Dermis blood vessel endothelial cell (primary cell): ENCODE measurements around the gene BRF1. TPM values are rescaled to one million over a fixed set of nuclear protein-coding genes. Genes with fewer than 3 reads are reported as not detected.

Experiments used
- DNase-seq: peaks from one replicate; pipeline ENCODE4 v3.0.0; 2010
- total RNA-seq: library from RNA; depleted of rRNA; stranded (reverse); fragments of >200 nt; gene quantifications from 2 replicates; pipeline ENCODE4 v1.2.3, GENCODE V29; 2014

The BRF1 gene
- total RNA-seq, 1 donor from 2014 or later: 71.5 TPM

DNA sequence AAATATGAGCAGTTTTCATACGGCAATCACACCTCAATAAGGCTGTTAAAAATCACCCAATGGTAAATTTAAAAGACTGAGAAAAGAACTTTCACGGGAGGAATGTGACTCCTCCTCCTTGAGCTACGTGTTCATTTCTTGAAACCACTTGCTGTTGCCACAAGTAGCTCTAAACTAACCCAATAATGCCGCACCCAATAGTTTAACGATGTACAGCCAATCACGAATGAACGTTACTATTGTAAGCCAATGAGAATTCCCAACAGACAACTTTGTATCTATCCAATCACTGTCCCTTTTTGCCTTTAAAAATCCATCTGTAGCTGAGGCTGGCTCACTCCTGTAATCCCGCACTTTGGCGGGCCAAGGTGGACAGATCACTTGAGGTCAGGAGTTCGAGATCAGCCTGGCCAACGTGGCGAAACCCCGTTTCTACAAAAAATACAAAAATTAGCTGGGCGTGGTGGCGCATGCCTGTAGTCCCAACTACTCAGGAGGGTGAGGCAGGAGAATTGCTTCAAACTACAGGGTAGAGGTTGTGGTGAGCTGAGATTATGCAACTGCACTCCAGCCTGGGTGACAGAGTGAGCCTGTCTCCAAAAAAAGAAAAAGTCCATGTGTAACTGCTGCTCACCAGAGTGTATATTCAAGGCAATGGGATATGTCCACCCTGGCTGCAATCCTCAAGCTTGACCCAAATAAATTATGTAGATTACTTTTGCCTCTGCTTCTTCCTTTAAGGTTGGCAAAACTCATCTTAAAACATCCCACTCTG is 76.8 kb downstream of the BRF1 start:
- DNase-seq: no peak

DNA sequence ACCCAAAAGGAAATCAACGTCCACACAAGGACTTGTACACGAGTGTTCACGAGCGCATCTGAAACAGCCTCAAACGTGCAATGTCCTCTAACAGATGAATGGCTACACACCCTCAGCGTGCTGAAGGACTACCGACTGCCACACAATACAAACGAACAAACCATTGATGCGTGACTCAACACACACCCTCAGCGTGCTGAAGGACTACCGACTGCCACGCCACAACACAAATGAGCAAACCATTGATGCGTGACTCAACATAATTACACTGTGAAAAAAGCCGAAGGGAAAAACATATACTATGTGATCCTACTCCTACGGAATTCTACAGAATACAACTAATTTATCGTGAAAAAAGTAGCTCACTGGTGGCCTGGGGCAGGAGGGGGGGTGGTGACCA is 77.5 kb downstream of the BRF1 start:
- DNase-seq: no peak

DNA sequence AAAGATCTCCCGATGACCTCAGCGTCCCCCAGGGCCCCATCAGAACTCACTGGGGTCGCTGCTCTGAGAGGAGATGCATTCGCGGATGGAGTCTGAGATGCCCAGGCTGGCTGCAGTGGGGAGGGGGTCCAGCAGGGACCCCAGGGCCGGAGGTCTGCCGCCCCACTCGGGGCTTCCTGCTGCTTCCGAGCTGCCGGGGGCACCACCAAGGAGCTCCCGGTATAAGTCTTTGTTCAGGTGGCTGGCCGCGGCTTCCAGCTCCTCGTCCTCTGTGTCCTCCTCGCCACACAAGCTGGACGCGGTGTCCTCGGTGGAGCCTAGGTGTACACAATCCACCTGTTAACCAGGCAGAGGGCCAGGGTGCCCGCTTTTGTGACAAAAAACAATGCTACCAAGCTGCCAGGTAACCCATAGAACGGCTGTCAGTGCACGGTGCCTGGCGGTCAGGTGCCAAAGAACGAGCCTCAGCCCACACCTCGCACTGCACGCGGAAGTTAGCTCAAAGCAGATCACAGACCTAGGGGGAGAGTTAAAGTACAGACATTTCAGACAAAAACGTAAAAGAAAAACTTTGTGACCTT is 79.1 kb downstream of the BRF1 start:
- DNase-seq: no peak

DNA sequence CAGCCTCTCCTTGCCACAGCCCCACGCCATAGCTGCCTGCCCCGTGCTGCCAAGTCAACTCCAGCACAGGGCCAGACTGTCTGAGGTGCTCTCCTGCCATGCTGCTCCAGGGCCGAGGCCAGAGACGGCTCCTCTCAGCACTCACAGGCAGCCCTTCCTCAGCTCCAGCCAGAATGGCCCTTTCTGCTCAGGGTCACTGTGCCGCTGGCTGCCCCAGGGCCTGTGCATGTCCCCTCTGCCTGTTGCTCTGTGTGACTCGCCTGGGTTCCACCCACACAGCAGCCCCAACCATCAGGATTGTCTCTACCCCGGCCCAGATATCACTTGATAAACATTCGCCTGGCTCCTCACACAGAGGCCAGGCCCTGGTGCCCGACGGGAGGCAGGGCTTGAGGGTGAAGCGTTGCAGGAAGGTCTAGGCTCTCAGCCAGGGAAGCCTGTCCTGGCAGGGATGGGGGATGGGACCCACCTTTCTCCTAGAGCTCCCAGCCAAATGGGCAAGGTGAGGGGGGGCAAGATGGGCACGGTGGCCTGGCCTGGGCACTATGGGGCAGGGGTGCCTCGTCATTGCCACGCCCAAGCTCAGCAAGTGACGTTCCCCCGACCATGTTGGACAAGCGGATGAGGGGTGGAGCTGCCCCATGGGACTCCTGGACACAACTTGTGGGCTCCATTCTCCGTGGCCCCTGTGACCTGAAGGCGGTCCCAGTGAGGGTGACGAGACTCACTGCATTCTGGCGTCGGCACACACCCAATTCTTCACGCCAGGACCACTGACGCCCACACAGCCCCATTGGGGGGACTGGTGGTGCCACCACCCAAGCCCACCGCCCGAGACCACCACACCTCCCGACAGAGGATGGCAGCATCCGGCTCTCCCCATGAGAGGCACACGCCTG is 79.9 kb downstream of the BRF1 start:
- no peak for DNase-seq

DNA sequence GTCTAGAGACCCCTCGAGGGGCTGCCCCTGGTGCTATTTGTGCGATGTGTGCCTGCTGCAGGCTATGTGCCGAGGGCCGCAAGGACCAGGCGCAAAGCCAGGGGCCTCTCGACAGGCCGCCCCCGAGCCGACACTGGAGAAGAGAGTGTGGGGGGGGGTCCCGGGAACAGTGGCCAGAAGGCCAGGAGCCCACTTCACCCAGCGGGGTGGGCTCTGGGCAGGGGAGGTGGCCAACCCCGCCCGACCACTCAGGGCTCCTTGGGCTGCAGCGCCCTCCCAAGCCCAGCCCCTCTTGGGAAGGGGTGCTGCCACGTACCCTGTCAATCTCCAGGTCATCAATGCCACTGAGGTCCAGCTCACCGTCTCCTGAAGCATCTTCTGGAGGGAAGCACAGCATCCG is 81.0 kb downstream of the BRF1 start:
- DNase-seq: no peak

DNA sequence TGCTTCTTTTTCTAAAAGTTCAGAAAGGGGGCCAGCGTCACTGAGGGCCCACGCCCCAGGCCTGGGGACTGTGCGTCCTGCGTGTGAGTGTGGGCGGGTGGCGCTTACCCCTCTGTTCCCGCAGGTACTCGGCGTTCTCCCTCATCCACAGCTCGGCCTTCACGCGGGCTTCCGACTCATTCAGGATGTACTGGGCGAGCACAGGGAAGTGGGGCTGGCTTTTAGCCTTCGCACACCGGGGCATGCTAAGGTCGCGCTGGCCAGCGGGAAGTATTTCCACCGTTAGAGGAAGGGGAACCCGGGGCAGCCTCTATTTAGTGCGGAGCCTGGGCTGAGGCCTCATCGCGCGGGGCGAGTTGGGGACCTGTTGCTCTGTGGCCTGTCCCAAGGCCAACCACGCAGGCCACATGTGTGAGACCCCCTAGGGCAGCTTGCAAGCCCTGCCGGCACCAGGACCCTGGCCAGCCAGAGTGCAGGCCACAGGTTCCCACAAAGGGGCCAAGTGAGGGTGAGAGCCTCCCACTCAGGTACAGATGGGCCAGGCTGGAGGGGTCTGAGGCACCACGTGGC is 81.7 kb downstream of the BRF1 start:
- no peak for DNase-seq

DNA sequence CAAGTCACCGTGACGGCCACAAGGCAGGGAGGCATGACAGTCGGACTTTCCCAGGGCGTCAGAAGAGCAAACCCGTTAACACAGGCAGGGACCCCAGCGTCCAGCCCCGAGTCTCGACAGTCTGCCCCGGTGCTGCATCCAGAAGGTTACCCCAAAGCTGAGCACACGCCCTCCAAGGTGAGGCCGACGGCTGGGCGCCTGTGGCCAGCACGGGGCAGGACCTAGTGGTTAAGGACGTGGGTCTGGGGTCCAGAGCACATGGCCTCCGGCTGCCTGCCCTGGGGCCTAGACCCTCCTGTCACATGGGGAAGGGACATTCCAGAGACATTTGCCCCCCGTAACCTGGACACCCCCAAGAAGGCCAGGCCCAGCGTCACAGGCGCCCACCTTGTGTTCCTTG is 82.2 kb downstream of the BRF1 start:
- no peak for DNase-seq

DNA sequence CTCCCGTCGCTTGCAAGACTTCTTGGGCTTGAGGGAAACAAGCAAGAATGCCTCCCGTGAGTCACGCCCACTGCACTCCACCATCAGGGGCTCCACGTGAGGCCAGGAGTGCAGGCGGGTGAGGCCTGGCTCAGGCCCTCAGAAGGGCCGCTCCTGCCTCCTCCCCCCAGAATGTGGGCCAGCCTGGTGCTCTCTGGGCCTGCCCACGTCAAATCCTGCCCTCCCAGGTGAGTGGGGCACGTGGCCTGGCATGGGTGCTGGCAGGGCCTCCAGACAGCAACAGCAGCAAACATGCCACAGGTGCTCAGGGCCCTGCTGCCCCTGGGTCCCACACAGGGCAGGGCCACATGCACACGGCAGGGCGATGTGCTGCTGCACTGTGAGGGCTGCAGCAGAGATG is 83.0 kb downstream of the BRF1 start:
- DNase-seq: no peak

DNA sequence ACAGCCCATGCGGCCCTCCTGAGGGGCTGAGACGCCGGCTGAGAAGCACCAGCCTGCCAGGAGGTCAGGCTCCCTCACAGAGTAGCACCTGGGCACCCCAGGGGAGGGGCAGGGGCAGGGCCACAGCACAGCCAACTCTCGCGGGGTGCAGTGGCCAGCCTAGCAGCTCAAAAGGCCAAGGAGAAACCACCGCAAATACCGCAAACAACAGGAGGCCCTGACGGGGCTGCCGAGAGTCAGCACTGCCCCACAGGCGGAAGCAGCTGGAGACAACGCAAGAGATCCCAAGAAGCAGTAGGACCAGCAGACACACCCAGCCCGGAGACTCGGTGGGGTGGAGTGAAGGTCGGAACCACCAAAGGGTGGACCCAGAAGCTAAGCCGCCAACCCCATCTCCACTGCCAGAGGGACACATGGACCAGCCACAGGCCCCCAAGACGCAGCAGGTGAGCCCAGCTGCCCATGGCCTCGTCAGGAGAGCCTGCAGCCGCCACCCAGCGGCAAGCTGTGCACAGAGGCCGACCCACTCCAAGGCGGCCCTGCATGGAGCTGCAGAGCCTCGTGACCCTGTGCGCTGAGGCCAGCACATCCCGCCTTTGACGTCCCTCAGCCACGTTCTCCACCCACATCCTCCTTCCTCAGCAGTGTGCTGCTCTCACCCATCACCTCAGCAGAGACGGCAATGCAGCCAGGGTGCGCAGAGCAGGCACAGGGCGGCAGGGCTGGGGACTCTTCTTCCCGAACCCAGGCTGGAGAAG is 84.1 kb downstream of the BRF1 start:
- DNase-seq: no peak

DNA sequence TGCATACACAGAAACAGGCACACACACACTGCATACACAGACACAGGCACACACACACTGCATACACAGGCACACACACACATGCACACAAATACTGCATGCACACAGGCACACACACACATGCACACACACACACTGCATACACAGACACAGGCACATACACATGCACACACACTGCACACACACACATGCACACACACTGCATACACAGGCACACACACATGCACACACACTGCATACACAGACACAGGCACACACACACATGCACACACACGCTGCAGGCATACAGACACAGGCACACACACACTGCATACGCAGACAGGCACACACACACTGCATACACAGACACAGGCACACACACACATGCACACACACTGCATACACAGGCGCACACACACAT is 85.2 kb downstream of the BRF1 start:
- DNase-seq: no peak

DNA sequence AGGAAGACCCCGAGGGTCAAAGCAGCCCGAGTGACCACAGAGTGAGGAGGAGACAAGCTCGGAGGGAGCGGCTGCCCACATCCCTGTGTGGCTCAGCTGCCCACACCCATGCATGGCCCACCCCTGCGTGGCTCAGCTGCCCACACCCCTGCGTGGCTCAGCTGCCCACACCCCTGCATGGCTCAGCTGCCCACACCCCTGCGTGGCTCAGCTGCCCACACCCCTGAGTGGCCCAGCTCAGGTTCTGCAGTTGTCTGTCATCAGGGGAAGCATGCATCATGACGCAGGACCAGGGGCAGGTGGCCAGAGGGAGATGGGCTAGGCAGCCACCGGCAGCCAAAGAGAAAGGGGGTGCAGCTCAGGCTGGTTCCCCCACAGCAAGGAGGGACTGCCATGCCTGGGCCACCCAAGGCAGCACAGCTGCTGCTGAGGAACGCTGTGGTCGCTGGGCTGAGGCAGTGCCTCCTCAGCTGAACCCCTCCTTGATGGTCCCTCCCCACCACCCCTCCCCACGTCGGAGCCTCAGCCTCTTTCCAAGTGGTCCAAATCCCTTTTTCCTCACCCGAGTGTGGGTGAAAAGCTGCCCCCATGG is 86.4 kb downstream of the BRF1 start:
- no peak for DNase-seq

DNA sequence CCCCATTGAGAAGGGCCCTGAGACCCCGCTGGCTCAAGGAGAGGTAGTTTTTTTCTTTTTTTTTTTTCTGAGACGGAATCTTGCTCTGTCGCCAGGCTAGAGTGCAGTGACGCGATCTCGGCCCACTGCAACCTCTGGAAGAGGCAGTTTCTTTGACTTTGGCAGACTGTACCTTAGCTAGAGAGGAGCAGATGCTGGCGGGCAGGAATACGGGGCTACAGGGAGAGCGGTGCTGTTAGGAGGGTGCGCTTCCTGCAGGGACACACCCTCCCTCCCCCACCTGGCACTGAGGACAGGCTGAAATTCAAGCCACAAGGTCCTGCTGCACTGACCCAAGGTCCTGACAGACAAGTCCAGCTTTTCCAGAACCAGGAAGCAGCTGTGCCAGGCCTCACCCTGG is 87.4 kb downstream of the BRF1 start:
- no peak for DNase-seq

DNA sequence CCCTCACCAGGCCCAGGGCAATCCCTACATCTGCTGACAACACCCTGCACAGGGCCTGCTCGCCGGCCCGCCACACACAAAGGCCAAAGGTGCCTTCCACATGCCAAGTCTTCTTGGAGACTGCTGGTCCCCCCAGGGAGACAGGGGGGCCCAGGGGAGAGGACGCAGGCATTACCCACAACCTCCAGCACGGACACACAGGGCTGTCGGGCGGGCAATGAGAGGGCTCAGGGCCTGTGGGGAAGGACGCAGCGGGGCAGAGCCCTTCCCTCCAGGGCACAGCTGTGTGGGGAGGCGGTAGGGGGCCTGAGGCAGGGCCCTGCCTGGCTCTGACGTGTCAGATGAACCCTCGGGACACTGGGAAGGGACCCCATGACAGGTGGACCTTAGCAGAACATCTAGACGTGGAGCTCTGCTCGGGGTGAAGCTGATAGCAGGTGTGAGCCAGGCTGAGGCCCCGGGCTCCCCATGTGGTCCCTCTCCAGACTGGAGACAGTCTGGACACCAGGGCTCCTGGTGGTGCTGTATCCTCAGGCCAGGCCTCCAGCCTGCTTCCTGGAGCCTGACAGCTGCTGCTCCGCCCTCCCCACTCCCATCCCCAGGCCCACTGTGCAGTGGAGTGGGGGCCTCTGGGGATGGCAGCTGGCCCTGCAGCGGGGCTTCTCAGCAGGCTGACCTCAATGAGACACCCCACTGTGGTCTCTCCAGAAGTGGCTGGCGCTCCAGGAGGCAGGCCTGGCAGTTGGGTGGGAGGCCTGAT is 88.1 kb downstream of the BRF1 start:
- DNase-seq: no peak

DNA sequence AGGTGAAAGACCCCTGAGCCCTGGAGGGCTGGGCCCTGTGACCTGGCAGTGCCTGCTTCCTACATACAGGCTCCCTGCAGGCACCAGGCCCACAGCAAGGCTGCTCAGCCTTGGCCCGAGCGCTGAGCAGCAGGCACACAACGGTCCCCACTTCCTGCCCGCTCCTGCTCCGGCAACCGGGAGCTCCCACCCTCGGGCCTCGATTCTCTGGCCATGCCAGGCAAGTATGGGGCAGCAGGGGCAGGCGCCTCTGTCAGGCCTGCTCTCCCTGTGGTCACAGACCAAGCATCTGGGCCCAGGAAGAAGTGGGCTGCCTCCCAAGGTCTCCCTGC is 89.1 kb downstream of the BRF1 start:
- no peak for DNase-seq

DNA sequence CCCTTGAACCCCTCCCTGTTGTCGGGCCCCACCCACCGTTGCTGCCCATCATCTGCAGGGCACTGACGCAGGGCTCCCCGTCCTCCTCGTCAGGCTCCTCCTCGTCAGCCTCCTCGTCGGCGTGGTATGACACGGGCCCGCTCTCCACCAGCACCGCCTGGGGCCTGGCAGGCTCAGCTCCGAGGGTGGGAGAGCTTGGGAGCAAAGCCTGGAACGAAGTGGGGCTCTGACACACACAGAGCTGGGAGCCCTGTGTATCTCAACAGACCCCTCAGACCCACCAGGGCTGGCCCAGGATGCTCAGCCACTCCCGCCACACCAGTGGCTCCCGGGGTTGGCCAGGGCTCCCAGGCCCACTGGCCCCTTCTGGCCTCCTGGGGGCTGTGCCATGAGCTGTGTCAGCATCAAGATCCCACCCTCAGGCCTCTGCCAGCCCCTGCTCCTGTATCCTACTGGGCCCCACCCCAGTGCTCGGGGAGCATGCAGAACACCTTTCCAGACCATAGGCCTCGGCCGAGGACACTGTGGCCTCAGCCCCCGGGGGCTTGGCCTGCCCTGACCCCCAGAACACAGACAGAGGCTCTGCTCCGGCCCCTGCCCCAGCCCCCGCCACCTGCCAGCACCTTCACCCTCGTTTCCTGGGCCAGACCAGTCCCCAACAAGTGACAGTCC is 89.6 kb downstream of the BRF1 start:
- no peak for DNase-seq

DNA sequence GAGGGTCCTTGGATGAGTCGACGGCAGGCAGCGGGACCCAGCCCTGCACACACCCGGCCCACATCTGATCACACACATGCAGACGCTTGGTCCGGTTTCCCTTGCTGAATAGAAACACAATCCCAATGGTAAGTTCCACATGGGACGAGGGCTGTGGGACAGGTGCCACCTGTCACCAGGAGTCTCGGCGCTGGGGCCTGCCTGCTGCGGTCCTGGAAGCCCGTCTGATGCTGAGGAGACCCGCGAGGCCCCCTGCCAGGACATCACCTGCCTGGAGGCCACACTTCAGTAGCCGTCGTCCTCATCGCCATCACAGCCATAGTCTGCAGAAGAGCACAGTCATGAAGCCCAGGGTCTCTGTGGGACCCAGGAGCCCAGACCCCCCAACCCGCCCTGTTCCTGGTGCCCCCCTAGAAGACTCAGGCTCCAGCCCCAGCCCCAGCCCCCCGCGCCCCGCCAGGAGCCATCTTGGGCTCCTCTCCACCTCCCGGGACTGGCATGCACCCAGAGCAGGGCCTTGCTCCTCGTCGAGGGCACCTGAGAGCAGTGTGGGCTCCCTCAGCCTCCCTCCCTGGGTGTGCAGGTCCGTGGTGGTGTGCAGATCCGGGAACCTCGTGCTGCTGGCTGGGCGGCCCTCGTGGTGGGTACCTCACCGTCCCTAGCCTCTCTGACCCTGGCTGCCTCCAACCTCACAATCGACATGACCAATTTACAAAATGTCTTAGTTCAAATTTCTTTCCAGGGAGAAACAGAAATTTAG is 90.4 kb downstream of the BRF1 start:
- no peak for DNase-seq

DNA sequence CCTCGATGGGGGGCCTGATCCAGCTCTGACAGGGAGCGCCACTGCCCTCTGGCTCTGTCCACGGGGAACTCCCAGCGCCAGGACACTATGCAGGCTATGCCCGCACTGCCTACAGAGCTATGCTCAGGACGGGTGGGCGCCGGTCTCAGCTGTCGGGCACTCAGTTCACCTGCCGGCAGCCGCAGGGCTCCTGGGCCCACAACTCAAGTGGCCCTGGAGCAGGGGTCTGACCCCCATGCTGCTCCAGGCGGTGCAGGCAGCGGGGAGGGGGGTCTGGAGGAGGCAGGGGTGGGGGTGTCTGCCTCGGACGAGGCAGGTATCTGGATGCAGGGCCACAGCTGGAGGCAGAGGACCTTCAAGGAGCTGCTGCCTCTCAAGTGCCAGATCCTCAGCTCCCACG is 91.2 kb downstream of the BRF1 start:
- DNase-seq: no peak

DNA sequence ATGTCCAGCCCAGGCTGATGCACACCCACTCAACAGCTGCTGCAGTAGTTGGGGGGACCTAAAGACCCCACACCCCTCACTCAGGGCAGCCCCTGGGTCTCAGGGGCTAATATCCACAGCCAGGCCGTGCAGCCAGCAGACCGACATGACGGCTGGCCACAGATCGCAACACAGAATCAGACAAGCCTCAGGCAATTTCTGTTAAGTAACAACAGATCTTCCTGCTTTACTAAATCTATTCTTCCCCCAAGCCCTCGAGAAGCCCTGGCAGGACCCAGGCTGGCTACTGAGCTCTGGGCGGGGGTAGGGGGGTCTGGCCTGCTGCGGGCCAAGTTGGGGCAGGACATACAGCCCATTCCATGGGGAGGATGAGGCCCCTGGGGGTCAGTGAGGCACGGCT is 91.7 kb downstream of the BRF1 start:
- no peak for DNase-seq

DNA sequence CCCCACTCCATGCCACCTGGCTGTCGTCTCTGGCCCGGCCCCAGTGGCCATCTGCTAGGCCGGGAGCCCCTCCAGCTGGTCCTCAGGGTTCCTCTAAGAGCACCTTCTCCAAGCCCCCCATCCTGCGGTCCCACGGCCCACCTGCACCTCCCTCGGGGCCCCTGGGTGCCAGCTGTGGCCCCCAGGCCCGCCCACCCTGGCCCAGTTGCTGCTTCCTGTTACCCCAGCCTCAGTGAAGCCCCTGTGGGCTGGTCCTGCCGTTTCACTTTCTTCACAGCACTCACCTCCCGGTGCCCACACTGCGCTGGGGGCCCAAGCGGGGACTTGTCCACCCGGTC is 92.1 kb downstream of the BRF1 start:
- no peak for DNase-seq

DNA sequence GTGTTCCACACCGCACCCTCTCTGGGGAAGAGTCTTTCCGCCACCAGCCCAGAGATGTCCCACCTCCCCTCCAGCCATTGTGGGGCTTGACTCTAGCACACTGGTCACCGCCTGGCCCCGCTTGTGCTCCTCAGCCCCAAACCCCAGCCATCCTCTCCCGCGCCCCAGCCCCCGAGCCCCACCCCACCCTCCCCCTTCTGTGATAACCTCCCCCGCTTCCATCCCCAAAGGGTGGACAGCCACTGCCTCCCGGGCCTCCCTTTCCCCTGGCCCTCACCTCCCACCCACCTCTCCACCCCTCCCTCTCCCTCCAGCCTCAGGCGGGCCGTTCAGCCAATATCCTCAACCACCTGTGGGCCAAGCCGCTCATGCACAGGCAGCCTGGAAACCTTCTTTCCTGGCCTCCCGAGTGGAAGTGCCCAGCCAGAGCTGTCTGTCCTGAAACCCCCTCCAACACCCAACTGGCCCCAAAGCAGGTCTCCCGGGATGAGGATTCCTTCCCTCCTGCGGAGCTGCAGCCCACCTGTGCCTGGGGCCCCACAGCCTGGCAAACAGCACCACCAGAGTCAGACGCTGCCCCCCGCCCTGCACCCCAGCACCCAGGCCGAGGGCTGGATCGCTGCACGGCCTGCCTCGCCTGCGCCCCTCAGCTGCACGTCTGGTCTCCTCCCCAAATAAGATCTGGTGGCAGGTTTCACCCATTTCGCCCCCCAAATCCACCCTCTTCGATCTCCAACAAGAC is 92.6 kb downstream of the BRF1 start:
- no peak for DNase-seq
